HG03442 (cell line): Measurements from ENCODE around the gene LRTM1.

Source experiments
- ATAC-seq: cut with Tn5 transposase; IDR thresholded peaks from one replicate; pipeline ENCODE4 v1.9.1; 2021; ENCODE audit warnings: mild to moderate bottlenecking, moderate library complexity; ENCODE audit not compliant: unreplicated experiment

The LRTM1 gene

GRCh38 chr3:54940971-54941370, 13.1 kb upstream of the LRTM1 start:
- no peak for ATAC-seq

DNA sequence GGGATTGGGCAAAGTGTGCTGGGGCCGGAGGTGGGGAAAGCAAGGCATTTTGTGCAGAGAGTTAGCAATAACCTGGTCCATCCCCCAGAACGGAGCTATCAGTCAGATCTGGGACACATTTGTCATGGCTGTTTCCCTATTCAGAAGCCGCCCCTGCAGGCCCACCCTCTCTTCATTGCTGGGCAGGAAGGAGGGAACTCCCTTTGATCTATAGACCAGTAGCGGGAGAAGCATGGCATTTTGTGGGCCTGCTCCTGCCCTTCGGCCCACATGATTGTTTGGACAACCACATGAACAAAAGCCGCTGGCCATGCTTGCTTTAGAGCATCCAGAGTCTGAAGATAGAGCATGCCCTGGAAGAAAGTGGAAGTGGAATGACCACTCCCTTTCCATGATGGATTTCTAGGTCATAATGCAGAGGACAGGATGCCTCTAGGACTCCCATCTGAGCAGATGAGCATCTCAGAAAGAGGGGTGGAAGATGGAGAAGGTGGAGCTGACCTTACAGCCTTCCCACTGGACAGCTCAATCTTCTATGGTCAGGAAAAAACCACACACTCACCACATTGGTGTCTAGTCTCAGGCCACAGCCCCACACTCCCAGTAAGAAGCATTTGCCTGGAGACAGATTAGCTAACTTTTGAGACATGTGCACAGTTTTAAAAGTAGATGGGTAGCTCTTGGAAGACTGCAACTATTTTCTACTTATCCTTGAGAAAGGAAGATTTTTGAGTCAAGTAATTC, 11.9 kb upstream of the LRTM1 start:
- no peak for ATAC-seq

DNA sequence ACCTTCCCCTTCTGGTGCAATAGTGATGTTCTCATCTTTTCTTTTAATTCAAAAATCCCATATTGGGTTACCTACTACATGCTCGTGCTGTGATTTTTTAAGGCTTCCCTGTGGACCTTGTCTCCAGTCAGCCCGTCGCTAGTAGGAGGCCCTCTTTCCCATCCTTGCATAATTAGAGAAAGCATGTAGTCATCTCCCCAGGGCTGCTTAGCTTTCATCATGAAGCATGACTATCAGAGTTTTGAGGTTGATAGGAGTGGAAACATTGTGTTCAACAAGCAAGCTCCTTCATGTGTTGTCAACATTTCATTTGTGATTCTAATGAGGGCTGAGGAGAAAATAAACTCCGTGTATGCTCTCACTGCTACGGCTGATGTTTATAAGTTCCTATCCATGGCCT, 8.7 kb upstream of the LRTM1 start:
- no peak for ATAC-seq

- no peak for ATAC-seq
These were observed 8.0 kb upstream of the LRTM1 start for GRCh38 chr3:54935869-54936268.

GRCh38 chr3:54932606-54933005, 4.7 kb upstream of the LRTM1 start:
- ATAC-seq: no peak

GRCh38 chr3:54931182-54931581, 3.3 kb upstream of the LRTM1 start:
- no peak for ATAC-seq

DNA sequence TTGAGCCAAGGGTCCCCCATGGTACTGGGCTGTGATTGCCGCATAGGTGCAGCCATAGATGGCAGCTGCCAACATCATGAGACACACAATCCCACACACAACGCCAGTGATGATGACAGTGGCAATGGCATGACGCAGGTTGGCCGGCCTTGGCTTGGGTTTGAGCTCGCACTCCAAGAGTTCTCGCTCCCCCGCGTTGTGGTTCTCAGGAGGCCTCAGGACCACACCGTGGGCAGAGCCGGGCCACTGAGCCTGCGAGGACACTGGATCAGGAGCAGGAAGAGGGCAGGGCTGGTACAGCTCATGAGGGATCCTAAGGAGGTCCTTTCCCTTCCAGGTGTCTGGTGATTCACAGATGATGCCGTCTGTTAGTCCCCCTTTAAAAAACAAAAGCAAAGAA, 9.3 kb downstream of the LRTM1 start:
- no peak for ATAC-seq

- ATAC-seq: no peak
These were observed 10.0 kb downstream of the LRTM1 start for GRCh38 chr3:54917862-54918261.

DNA sequence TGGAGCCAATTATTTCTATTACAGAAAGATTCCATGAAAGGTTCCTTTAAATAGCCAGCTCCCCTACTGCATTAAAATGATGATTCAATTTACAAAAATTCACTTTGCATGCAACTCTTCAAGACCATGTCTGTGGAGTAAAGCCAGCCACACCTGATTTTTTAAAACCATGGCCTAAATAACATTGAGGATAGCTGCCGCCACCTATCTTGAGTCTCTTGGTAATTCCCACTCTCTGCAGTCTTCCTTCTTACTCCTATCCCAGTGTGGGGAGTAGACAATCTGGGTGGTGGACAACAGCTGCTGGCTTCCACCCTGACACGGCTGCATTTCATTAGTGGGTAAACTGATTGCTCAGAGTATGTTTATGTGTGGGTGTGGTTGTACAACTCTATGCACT, 10.7 kb downstream of the LRTM1 start:
- no peak for ATAC-seq

DNA sequence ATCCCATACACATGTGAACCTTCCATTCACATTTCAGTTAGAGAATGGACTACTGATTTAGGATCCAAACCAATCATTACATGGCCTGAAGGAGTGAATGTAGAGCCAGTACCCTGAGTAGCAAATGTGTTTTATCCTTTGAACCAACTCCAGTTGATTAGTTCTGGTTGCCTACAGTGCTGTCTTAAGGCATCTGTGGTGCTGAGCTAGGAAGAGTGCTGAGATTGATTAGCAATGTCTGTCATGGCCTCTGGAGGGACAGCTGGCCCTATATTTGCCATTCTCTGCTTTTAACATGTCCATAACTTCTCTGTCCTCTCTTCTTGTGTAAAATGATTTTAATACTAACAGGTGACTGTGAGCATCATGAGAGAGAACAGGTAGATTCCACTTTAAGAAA, 11.1 kb downstream of the LRTM1 start:
- no peak for ATAC-seq

DNA sequence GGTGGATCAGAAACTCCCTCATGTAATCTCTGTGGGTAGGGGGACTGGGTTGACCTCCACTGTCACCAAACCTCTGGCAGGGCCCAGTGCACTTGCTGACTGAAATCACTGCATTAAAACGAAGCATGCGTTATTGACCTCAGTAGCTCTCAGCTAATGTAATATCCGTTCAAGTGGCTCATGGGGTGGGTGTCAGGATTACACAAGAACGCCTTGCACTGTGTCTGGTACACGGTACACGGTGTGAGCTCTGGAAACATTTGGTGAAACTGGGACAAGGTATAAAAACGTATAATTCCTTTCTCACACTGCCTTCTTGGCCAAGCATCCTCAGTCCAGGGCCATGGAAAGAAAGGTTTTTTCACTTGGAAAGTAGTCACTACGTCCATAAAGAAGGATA, 11.9 kb downstream of the LRTM1 start:
- ATAC-seq: no peak

GRCh38 chr3:54915181-54915580, 12.7 kb downstream of the LRTM1 start:
- no peak for ATAC-seq

DNA sequence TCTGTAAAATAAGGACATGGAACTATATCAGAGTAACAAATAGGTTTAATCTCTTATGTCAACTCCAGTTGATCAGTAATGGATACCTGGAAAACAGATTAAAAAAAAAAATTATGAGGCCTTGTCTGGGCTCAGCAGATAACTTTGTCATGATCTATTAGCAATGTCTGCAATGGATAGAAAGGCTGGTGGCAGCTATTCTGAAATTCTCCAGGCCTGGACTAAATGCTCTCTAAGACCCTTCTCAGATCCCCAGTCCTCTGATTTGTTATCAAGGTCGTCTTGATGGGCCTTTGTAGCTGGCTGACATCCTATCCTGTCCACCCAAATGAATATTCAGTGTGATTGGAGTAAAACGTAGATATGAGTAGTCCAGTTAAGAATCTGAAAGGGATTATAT, 13.7 kb downstream of the LRTM1 start:
- no peak for ATAC-seq

DNA sequence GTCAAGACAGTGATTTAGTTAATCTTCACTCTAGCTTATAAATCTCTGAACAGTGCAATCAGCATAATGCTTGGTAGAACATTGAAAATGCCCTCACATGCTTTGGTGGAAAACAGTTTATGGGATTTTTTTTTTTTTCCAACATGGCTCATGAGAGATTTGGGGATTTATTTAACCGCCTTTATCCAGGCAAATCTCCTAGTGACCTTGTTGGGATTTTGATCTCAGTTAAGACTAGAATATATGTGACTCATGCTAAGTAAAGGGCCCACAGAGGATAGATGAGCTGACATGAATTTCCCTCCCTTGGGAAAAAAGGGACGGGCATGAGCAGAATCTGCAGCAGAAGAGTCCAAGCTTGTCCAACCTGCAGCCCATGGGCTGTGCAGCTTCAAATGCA, 18.7 kb downstream of the LRTM1 start:
- ATAC-seq: no peak

GRCh38 chr3:54906763-54907162, 21.1 kb downstream of the LRTM1 start:
- no peak for ATAC-seq

- ATAC-seq: no peak
These were observed 21.9 kb downstream of the LRTM1 start for GRCh38 chr3:54905920-54906319.

GRCh38 chr3:54905261-54905888, 22.5 kb downstream of the LRTM1 start:
- no peak for ATAC-seq

DNA sequence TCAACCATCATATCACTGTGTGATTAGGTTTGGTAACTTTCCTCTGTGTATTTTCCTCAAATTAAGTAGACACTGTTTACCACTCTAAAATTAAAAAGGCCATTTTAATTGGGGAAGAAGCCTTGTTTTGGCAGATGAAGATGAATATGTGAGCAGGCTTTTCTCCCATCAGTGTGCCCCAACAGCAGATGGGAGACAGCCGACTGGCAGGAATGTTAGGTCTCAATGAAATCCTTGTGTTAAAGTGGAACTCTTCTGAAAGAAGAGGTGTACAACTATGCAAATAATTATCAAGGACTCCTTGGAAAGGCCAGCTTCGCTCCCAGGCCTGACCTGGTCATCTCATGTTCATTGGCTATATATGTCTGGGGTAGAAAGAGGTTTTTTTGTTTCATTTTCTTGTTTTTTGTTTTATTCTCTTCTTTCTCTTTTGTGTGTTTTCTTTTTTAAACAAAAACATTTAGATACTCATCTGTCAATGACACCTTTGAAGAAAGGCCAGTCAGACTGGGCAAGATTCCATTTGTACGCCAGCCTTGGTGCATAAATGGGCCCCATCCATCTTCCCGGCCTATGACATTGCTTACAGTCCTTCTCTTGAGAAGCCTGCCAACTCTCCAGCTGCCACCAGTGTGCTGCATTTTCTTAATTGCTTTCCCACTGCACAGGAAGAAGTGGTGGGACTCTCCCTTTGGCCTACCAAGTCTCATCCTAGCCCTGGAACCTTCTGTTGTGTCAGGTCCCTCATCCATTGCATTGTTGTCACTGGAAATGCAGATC, 25.8 kb downstream of the LRTM1 start:
- ATAC-seq: no peak

DNA sequence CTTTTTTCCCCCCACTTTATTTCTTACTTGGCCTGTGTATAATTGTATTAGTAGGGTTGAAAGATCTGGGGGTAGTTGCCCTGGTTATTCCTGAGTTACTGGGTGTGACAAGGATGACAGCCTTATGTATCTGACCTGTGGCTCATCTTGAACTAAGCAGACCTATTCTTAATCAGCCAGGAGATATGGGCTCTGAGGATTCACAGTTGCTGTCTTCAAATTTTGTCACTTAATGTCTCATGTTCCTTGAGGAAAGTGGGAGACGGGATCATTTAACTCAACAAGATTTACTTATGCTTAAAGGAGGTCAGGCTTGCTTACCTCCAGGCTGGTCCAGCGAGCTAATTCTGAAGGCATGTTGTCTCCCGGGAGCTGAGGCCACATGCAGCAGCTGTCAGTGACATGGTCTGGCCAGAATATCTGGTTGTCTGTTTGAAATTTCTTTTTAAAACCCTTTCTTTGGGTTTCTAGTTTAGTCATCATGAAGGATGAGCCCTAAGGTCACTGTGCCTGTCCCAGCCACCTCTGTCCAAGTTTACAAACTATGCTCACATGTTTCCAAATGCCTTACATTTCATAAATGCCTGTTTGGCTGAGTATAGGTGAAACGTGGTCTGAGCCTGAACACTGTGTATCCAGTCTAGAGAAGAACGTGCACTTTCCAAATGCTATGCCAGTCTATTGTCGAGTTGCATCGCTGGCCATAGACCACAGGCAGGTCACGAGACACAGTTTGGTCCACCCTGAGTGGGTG, 26.8 kb downstream of the LRTM1 start:
- no peak for ATAC-seq

DNA sequence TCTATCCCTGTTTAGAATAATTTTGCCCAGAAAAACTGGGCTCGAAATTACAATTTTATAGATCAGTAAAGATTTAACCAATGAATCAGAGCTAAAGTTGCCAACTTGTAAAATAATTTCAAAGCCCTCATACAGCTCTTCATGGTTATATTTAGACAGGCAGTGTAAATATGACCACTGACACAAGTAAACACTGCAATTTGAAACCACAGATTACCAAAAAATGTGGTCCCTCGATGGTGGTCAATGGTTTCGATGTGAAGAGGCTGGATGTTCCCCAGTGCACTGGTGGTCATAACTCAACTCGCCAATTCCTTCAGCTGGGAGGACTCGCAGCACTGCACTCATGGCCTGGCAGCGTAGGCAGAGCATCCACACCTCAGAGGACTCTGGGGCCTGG, 28.6 kb downstream of the LRTM1 start:
- ATAC-seq: no peak

DNA sequence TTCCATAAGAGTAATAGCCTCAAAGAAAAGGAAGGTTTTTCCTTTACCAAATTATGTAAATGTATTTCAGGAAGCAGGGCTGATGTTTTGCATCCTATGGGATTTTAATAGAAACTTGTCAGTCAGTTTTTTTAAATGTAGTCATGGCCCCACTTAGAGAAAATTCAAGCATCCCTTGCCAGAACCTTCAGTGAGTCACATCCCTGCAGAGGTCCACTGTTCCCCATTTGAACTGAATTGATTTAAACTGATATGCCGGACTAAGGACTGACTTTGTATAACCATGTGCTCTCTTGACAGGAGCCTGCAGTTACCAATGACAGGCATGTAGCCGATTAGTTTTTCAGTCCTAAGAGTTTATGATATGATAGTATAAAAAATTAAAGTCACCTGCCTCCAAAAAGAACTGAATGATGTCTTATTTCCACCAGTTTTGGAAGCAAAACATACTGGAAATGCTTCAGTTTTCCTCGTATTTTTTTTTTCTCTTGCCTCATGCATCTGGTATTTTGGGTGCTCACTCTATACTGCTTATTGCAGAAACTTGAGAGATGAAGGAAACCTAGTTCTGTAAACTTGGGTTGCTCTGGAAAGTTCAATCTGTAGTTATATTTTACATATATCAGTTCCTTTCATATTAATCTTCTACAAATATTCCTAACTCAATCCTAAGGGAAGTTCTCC, 30.7 kb downstream of the LRTM1 start:
- ATAC-seq: no peak
